CD14-positive monocyte (primary cell): ENCODE measurements around the gene TEC. TPM values are rescaled to one million over a fixed set of nuclear protein-coding genes. Genes with fewer than 3 reads are reported as not detected.

ENCODE experiments used
- DNase-seq, 3 donors: peaks; one replicate each; pipeline ENCODE4 v3.0.0-alpha.2; 2011 to 2022
- H2AFZ ChIP-seq: 2 replicates; pipeline ENCODE4 v1.6.0; 2012; ENCODE audit warnings: mild to moderate bottlenecking, low read depth, low read length, inconsistent platforms; ENCODE audit not compliant: insufficient read depth, poor library complexity, severe bottlenecking
- H3K27ac ChIP-seq, 2 donors: 1 replicate in 1 of 2; 2 replicates in 1 of 2; pipeline ENCODE4 v1.5.1; 2012 to 2013; ENCODE audit warnings: low read length in 2 of 2, control low read depth in 1 of 2, inconsistent platforms in 1 of 2, low read depth in 1 of 2, mild to moderate bottlenecking in 1 of 2
- H3K27me3 ChIP-seq, 2 donors: one replicate each; pipeline versions ENCODE4 v1.6.0 to v1.6.1; 2011 to 2013; ENCODE audit warnings: low read length in 2 of 2; ENCODE audit not compliant: control insufficient read depth in 2 of 2, insufficient read depth in 2 of 2
- H3K36me3 ChIP-seq, 2 donors: replicated peaks in 1 of 2; 1 replicate in 1 of 2; 2 replicates in 1 of 2; pipeline versions ENCODE4 v1.5.1 to v1.6.1; 2012 to 2013; ENCODE audit warnings: low read length in 2 of 2, control low read depth in 1 of 2, inconsistent platforms in 1 of 2, mild to moderate bottlenecking in 1 of 2; ENCODE audit not compliant: insufficient read depth in 2 of 2, control insufficient read depth in 1 of 2
- H3K4me1 ChIP-seq, 2 donors: 1 replicate in 1 of 2; 2 replicates in 1 of 2; pipeline versions ENCODE4 v1.5.1 to v1.6.1; 2012 to 2013; ENCODE audit warnings: low read length in 2 of 2, control low read depth in 1 of 2, inconsistent platforms in 1 of 2, mild to moderate bottlenecking in 1 of 2, moderate library complexity in 1 of 2; ENCODE audit not compliant: insufficient read depth in 2 of 2, control insufficient read depth in 1 of 2
- H3K4me2 ChIP-seq: replicated peaks from 2 replicates; pipeline ENCODE3; 2012; ENCODE audit warnings: low read length, moderate library complexity, mild to moderate bottlenecking; ENCODE audit not compliant: poor library complexity, severe bottlenecking; ENCODE audit errors: extremely low read depth
- H3K4me3 ChIP-seq, 3 experiments: fragments of 200-600 bp in 1 of 3; sonication (generic) in 1 of 3; replicated peaks in 1 of 3; 1 replicate in 2 of 3; 2 replicates in 1 of 3; pipeline ENCODE4 v1.5.1; 2011 to 2013; ENCODE audit warnings: low read length in 3 of 3, mild to moderate bottlenecking in 3 of 3, control low read depth in 2 of 3, low read depth in 2 of 3, inconsistent platforms in 1 of 3, moderate library complexity in 1 of 3
- H3K79me2 ChIP-seq: 2 replicates; pipeline ENCODE4 v1.6.0; 2012; ENCODE audit warnings: mild to moderate bottlenecking, control low read depth, inconsistent platforms, low read length, moderate library complexity; ENCODE audit not compliant: insufficient read depth
- H3K9ac ChIP-seq: 2 replicates; pipeline ENCODE4 v1.6.0; 2017; ENCODE audit warnings: low read length, mild to moderate bottlenecking; ENCODE audit not compliant: insufficient read depth, poor library complexity, severe bottlenecking
- H3K9me3 ChIP-seq, 2 donors: replicated peaks in 1 of 2; 1 replicate in 1 of 2; 2 replicates in 1 of 2; pipeline versions ENCODE4 v1.5.1 to v1.6.1; 2012 to 2013; ENCODE audit warnings: low read length in 2 of 2, control low read depth in 1 of 2; ENCODE audit not compliant: control insufficient read depth in 1 of 2, insufficient read depth in 1 of 2
- H4K20me1 ChIP-seq: 2 replicates; pipeline ENCODE4 v1.6.0; 2012; ENCODE audit warnings: mild to moderate bottlenecking, low read length, control low read depth, moderate library complexity; ENCODE audit not compliant: insufficient read depth
- H3K27ac Mint-ChIP-seq, 7 donors: one replicate each; pipeline ENCODE4 v1.8.0; 2020; ENCODE audit warnings: mild to moderate bottlenecking in 7 of 7, mixed read lengths in 7 of 7, moderate library complexity in 6 of 7, inconsistent platforms in 2 of 7
- H3K27me3 Mint-ChIP-seq, 3 donors: one replicate each; pipeline ENCODE4 v1.8.0; 2021 to 2022; ENCODE audit warnings: low read depth in 3 of 3, mild to moderate bottlenecking in 3 of 3, mixed read lengths in 3 of 3, moderate library complexity in 3 of 3, inconsistent platforms in 1 of 3
- H3K36me3 Mint-ChIP-seq, 2 donors: one replicate each; pipeline ENCODE4 v1.8.0; 2020; ENCODE audit warnings: mixed read lengths in 2 of 2, inconsistent platforms in 1 of 2, mild to moderate bottlenecking in 1 of 2
- H3K4me1 Mint-ChIP-seq: one replicate; pipeline ENCODE4 v1.8.0; 2020; ENCODE audit warnings: mild to moderate bottlenecking, mixed read lengths
- H3K4me3 Mint-ChIP-seq, 2 donors: one replicate each; pipeline ENCODE4 v1.8.0; 2020; ENCODE audit warnings: mild to moderate bottlenecking in 2 of 2, mixed read lengths in 2 of 2, moderate library complexity in 1 of 2
- H3K9me3 Mint-ChIP-seq, 7 donors: one replicate each; pipeline ENCODE4 v1.8.0; 2020 to 2022; ENCODE audit warnings: mixed read lengths in 7 of 7, mild to moderate bottlenecking in 6 of 7, moderate library complexity in 6 of 7, inconsistent platforms in 2 of 7
- CTCF ChIP-seq: fragments of 200-600 bp; IDR thresholded peaks from one replicate; pipeline ENCODE4 v1.8.0; 2022; ENCODE audit warnings: antibody characterized with exemption, mild to moderate bottlenecking
- WGBS: methylation state at CpG from one replicate; pipeline ENCODE4 v1.1.5; 2013; ENCODE audit warnings: missing lambda C conversion rate; ENCODE audit not compliant: insufficient coverage; 5-methylcytosine and 5-hydroxymethylcytosine counted together
- intact Hi-C, 2 donors: fragments of 100-400 bp; cut with micrococcal nuclease; formaldehyde crosslinking; loops; one replicate each; pipeline versions ENCODE4 v1.15.0 to v1.15.1; 2023
- polyA plus RNA-seq, 3 donors: library from polyadenylated mRNA; depleted of rRNA in 1 of 3; unstranded in 2 of 3; stranded (reverse) in 1 of 3; fragments of 300-500 nt in 2 of 3; fragments of >200 nt in 1 of 3; fragmentation: Illumina TruSeq in 2 of 3; gene quantifications; 1 replicate in 2 of 3; 2 replicates in 1 of 3; pipeline ENCODE4 v1.2.3, GENCODE V29; 2012 to 2021

The TEC gene
- polyA plus RNA-seq, 3 donors = 0.30 to 2.5 (median 0.73) TPM

- 73% methylated on average over 2 of the region's 9 CpGs for WGBS
- DNase-seq = no peak
- H3K4me1 ChIP-seq = peaks cover 31 to 53% of the 10 kb centered on the region in 2 donors
Observed at GRCh38 chr4:48196758-48197504, 72.7 kb downstream of the TEC start.

GRCh38 chr4:48195853-48196252 is 73.8 kb downstream of the TEC start:
- Mint-ChIP-seq H3K36me3 (peaks cover 4 to 8% of the 10 kb centered on the region in 2 donors), H3K27ac (peak overlapping the region in 5 of 7 donors; percentile 10 to 67 (median 25)), H3K4me1 (peaks cover 45% of the 10 kb centered on the region), H3K27me3 (no peaks in the 10 kb centered on the region), H3K4me3 (no peak overlapping the region), H3K9me3 (peaks cover 0 to 2% (median under 1%) of the 10 kb centered on the region in 7 donors)
- no peaks in the 10 kb centered on the region for H3K9me3 ChIP-seq
- H3K27ac ChIP-seq = peak overlapping the region in 1 of 2 donors; percentile 45
- H3K79me2 ChIP-seq = peaks cover 21% of the 10 kb centered on the region
- DNase-seq = no peak
- H2AFZ ChIP-seq = no peak overlapping the region
- intact Hi-C loops = no loop called here
- H3K4me3 ChIP-seq = peak overlapping the region in 1 of 3 experiments; percentile 24
- H3K4me2 ChIP-seq = peak overlapping the region; percentile 17
- H3K9ac ChIP-seq = no peak overlapping the region
- H3K36me3 ChIP-seq = no peaks in the 10 kb centered on the region
- H3K4me1 ChIP-seq = peaks cover 25 to 44% of the 10 kb centered on the region in 2 donors
- H3K27me3 ChIP-seq = no peaks in the 10 kb centered on the region
- 100% methylated on average over 1 of the region's 3 CpGs for WGBS
- no peak for TF ChIP-seq CTCF
- H4K20me1 ChIP-seq = no peaks in the 10 kb centered on the region

More at GRCh38 chr4:48196758-48197504, 72.7 kb downstream of the TEC start:
- Mint-ChIP-seq H3K4me3 (no peak overlapping the region), H3K27ac (peak overlapping the region in 1 of 7 donors; percentile 7), H3K36me3 (peaks cover 4 to 8% of the 10 kb centered on the region in 2 donors), H3K9me3 (peaks cover 4 to 10% (median 8%) of the 10 kb centered on the region in 7 donors), H3K27me3 (peaks cover 0 to 1% (median 0%) of the 10 kb centered on the region in 3 donors), H3K4me1 (peaks cover 53% of the 10 kb centered on the region)
- H3K4me2 ChIP-seq = no peak overlapping the region
- no peaks in the 10 kb centered on the region for H3K27me3 ChIP-seq
- peaks cover 0 to 8% of the 10 kb centered on the region in 2 donors for H3K9me3 ChIP-seq
- no peak overlapping the region for H3K27ac ChIP-seq
- H3K9ac ChIP-seq = no peak overlapping the region
- H2AFZ ChIP-seq = no peak overlapping the region
- peaks cover 29% of the 10 kb centered on the region for H3K79me2 ChIP-seq
- H3K4me3 ChIP-seq = no peak overlapping the region
- intact Hi-C loops = no loop called here
- no peak for TF ChIP-seq CTCF
- H3K36me3 ChIP-seq = no peaks in the 10 kb centered on the region
- H4K20me1 ChIP-seq = no peaks in the 10 kb centered on the region
